Ovary (tissue), 1 donor: ENCODE data around the gene KCNV2.

Experiments used
- EP300 ChIP-seq: sonication (generic); formaldehyde crosslinking; IDR thresholded peaks from one replicate; pipeline ENCODE4 v1.6.1; 2017; ENCODE audit warnings: antibody characterized with exemption
- POLR2A ChIP-seq: fragments of 450-650 bp; IDR thresholded peaks from one replicate; pipeline ENCODE4 v1.6.1; 2017; ENCODE audit warnings: antibody characterized with exemption, mild to moderate bottlenecking, moderate library complexity

DNA sequence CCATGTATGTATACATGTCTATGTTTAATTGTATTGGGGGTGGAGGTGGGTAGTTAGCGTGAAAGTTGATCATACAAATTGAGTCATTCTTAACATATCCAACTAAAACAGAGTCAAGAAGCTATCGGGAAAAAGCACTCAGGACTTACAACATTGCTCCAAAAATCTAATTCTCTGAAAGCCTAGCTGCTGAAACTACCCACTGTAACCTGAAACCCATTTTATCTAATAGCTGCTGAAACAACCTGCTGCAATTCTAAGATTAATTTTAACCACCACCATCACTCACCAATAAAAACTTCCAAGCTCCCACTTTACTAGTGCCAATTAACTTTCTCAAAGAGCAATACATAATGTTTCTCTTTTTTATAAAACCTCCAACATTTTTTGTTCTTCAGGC lies 32.2 kb downstream of the KCNV2 start:
- no peak for TF ChIP-seq EP300
- TF ChIP-seq POLR2A: no peak
